Smooth muscle cell (in vitro differentiated cells): ENCODE data around the gene ZNF678. TPM values are rescaled to one million over a fixed set of nuclear protein-coding genes. Genes with fewer than 3 reads are reported as not detected.

Experiments
- DNase-seq: peaks from one replicate; lab custom pipeline; 2025; ENCODE audit not compliant: unreplicated experiment; lab: John Stamatoyannopoulos, UW
- H2AFZ ChIP-seq: fragments of 200-600 bp; sonication (generic); 2 replicates; pipeline ENCODE4 v1.6.0; 2016; ENCODE audit warnings: antibody characterized with exemption, low read depth, mild to moderate bottlenecking
- H3F3A ChIP-seq: fragments of 200-600 bp; sonication (generic); 2 replicates; pipeline ENCODE4 v1.6.0; 2017; ENCODE audit warnings: antibody characterized with exemption, low read depth
- H3K27ac ChIP-seq: fragments of 200-600 bp; sonication (generic); 2 replicates; pipeline ENCODE4 v1.5.1; 2016; ENCODE audit warnings: low read depth, mild to moderate bottlenecking
- H3K27me3 ChIP-seq: fragments of 200-600 bp; sonication (generic); 2 replicates; pipeline ENCODE4 v1.6.1; 2016; ENCODE audit warnings: low read depth, mild to moderate bottlenecking
- H3K36me3 ChIP-seq: fragments of 200-600 bp; sonication (generic); 2 replicates; pipeline ENCODE4 v1.5.1; 2016; ENCODE audit warnings: low read depth
- H3K4me1 ChIP-seq: fragments of 200-600 bp; sonication (generic); 2 replicates; pipeline ENCODE4 v1.5.1; 2016; ENCODE audit warnings: low read depth
- H3K4me2 ChIP-seq: fragments of 200-600 bp; sonication (generic); 2 replicates; pipeline ENCODE4 v1.6.0; 2016; ENCODE audit warnings: mild to moderate bottlenecking
- H3K4me3 ChIP-seq: fragments of 200-600 bp; sonication (generic); 2 replicates; pipeline ENCODE4 v1.5.1; 2016; ENCODE audit warnings: mild to moderate bottlenecking
- H3K79me2 ChIP-seq: fragments of 200-600 bp; sonication (generic); 2 replicates; pipeline ENCODE4 v1.6.0; 2016; ENCODE audit warnings: low read depth, mild to moderate bottlenecking
- H3K9ac ChIP-seq: fragments of 200-600 bp; sonication (generic); 2 replicates; pipeline ENCODE4 v1.6.0; 2016; ENCODE audit warnings: low read depth
- H3K9me3 ChIP-seq: fragments of 200-600 bp; sonication (generic); replicated peaks from 2 replicates; pipeline ENCODE4 v1.5.1; 2016; ENCODE audit warnings: low read depth
- H4K20me1 ChIP-seq: fragments of 200-600 bp; sonication (generic); 2 replicates; pipeline ENCODE4 v1.6.0; 2016; ENCODE audit warnings: low read depth
- WGBS: methylation state at CpG from one replicate; pipeline ENCODE4 v1.1.7; 2016; ENCODE audit warnings: low lambda C conversion rate; 5-methylcytosine and 5-hydroxymethylcytosine counted together
- polyA plus RNA-seq: library from polyadenylated mRNA; unstranded; fragments of >200 nt; fragmentation: Nextera tagmentation; extraction: Ambion mirVana; gene quantifications from 2 replicates; pipeline ENCODE4 v1.2.1, GENCODE V29; 2016
- total RNA-seq: library from RNA; depleted of rRNA; stranded (reverse); fragments of >200 nt; gene quantifications from 2 replicates; pipeline ENCODE4 v1.2.3, GENCODE V29; 2014
- TF ChIP-seq, protein P1 (sequence below): fragments of 200-600 bp; sonication (generic); IDR thresholded peaks from 2 replicates; pipeline ENCODE4 v1.5.1; 2017; ENCODE audit warnings: borderline replicate concordance, mild to moderate bottlenecking, antibody characterized with exemption; ENCODE audit not compliant: insufficient read depth, poor library complexity, severe bottlenecking

ZNF678 gene
- total and polyA plus RNA-seq, 2 experiments from 2014 or later: 2.1 to 8.7 TPM

DNA sequence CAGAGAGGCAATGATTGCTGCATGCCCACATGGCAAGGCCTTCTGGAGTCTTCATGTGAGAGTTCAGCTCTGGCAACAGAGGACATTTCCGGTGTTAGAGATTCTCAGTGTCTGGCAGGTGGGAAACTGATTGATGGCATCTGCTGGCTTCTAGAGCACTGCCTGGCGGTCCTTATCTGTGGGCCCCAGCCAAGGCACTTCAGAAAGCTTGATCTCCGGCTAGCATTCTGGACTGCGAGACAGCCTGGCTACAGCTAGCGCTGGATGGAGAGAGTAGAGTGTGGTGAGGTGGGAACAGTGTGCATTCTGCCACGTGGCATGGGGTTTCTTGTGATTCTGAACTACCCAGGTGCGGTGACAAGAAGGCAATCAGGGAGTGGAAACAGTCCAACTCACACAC is 9.4 kb downstream of the ZNF678 start:
- Histone ChIP-seq H3K4me2 (no peak overlapping the region), H3K9me3 (peaks cover 3% of the 10 kb centered on the region), H3K9ac (no peak overlapping the region), H3K27ac (no peak overlapping the region), H3K27me3 (no peaks in the 10 kb centered on the region), H3K4me3 (no peak overlapping the region), H2AFZ (no peak overlapping the region), H3F3A (no peaks in the 10 kb centered on the region), H3K4me1 (no peaks in the 10 kb centered on the region), H3K36me3 (no peaks in the 10 kb centered on the region), H3K79me2 (peaks cover 86% of the 10 kb centered on the region), H4K20me1 (peaks cover 4% of the 10 kb centered on the region)
- TF ChIP-seq, protein P1, sequence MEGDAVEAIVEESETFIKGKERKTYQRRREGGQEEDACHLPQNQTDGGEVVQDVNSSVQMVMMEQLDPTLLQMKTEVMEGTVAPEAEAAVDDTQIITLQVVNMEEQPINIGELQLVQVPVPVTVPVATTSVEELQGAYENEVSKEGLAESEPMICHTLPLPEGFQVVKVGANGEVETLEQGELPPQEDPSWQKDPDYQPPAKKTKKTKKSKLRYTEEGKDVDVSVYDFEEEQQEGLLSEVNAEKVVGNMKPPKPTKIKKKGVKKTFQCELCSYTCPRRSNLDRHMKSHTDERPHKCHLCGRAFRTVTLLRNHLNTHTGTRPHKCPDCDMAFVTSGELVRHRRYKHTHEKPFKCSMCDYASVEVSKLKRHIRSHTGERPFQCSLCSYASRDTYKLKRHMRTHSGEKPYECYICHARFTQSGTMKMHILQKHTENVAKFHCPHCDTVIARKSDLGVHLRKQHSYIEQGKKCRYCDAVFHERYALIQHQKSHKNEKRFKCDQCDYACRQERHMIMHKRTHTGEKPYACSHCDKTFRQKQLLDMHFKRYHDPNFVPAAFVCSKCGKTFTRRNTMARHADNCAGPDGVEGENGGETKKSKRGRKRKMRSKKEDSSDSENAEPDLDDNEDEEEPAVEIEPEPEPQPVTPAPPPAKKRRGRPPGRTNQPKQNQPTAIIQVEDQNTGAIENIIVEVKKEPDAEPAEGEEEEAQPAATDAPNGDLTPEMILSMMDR: no peak
- DNase-seq: no peak
- 90% methylated on average over 7 of the region's 7 CpGs for WGBS

DNA sequence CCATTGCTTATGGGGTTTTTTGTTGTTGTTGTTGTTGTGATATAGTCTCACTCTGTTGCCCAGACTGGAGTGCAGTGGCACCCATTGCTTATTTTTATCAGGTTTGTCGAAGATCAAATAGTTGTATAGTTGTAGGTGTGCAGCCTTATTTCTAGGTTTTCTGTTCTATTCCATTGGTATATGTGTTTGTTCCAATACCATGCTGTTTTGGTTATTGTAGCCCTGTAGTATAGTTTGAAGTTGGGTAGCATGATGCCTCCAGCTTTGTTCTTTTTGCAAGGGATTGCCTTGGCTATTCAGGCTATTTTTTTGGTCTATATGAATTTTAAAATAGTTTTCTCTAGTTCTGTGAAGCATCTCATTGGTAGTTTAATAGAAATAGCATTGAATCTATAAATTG is 11.6 kb downstream of the ZNF678 start:
- Histone ChIP-seq H3K9me3 (peaks cover 3% of the 10 kb centered on the region), H3K4me3 (no peak overlapping the region), H3K4me1 (no peaks in the 10 kb centered on the region), H3K4me2 (no peak overlapping the region), H3K27me3 (no peaks in the 10 kb centered on the region), H4K20me1 (peaks cover 2% of the 10 kb centered on the region), H3K79me2 (peaks cover 81% of the 10 kb centered on the region), H3K36me3 (no peaks in the 10 kb centered on the region), H2AFZ (no peak overlapping the region), H3K27ac (no peak overlapping the region), H3F3A (no peaks in the 10 kb centered on the region), H3K9ac (no peak overlapping the region)
- no peak for DNase-seq
- TF ChIP-seq, protein P1: no peak
- WGBS: 96% methylated on average over 1 of the region's 1 CpG

DNA sequence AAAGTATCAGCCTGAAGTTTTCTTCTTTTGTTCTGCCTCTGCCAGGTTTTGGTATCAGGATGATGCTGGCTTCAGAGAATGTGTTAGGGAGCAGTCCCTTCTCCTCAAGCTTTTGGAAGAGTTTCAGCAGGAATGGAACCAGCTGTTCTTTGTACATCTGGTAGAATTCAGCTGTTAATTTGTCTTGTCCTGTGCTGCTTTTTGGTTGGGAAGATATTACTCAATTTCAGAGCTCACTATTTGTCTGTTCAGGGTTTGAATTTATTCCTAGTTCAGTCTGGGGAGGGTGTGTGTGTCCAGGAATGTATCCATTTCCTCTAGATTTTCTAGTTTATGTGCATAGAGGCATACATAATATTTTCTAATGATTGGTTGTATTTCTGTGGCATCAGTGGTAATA is 12.8 kb downstream of the ZNF678 start:
- no peak for DNase-seq
- peaks cover 77% of the 10 kb centered on the region for H3K79me2 ChIP-seq
- TF ChIP-seq, protein P1: no peak

DNA sequence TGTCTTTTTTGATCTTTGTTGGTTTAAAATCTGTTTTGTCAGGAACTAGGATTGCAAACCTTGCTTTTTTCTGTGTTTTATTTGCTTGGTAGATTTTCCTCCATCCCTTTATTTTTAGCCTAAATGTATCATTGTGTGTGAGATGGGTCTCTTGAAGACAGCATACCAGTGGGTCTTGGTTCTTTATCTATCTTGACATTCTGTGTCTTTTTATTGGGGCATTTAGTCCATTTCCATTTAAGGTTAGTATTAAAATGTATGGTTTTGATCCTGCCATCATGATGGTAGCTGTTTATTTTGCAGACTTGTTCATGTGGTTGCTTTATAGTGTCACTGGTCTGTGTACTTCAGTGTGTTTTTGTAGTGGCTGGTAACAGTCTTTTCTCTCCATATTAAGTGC is 14.1 kb downstream of the ZNF678 start:
- Histone ChIP-seq H3K9ac (no peak overlapping the region), H3K4me2 (no peak overlapping the region), H2AFZ (no peak overlapping the region), H3F3A (no peaks in the 10 kb centered on the region), H3K27me3 (no peaks in the 10 kb centered on the region), H3K4me3 (no peak overlapping the region), H3K9me3 (peaks cover 3% of the 10 kb centered on the region), H3K79me2 (peaks cover 80% of the 10 kb centered on the region), H3K4me1 (no peaks in the 10 kb centered on the region), H3K27ac (no peak overlapping the region), H4K20me1 (peaks cover 7% of the 10 kb centered on the region), H3K36me3 (no peaks in the 10 kb centered on the region)
- DNase-seq: no peak
- TF ChIP-seq, protein P1: no peak

More for the DNA sequence above, 12.8 kb downstream of the ZNF678 start:
- Histone ChIP-seq H3K4me2 (no peak overlapping the region), H3K4me3 (no peak overlapping the region), H3K27me3 (no peaks in the 10 kb centered on the region), H3K27ac (no peak overlapping the region), H2AFZ (no peak overlapping the region), H3F3A (no peaks in the 10 kb centered on the region), H3K36me3 (no peaks in the 10 kb centered on the region), H4K20me1 (peaks cover 6% of the 10 kb centered on the region), H3K9me3 (peaks cover 3% of the 10 kb centered on the region), H3K4me1 (no peaks in the 10 kb centered on the region), H3K9ac (no peak overlapping the region)
